TTC549 (cell line): ENCODE measurements around the gene SHC2.
"Not testable (repeated sequence)": the region's sequence is repeated elsewhere in the genome, so short reads cannot be mapped to it uniquely, and the experiment has no call there.

Source experiments
- FAIRE-seq: peaks from 2 replicates; lab custom pipeline; 2012; peaks lifted over from hg19 to GRCh38; lab: Jason Lieb, UNC

Gene SHC2

GRCh38 chr19:469833-470232, 9.0 kb upstream of the SHC2 start:
- FAIRE-seq, result no peak

DNA sequence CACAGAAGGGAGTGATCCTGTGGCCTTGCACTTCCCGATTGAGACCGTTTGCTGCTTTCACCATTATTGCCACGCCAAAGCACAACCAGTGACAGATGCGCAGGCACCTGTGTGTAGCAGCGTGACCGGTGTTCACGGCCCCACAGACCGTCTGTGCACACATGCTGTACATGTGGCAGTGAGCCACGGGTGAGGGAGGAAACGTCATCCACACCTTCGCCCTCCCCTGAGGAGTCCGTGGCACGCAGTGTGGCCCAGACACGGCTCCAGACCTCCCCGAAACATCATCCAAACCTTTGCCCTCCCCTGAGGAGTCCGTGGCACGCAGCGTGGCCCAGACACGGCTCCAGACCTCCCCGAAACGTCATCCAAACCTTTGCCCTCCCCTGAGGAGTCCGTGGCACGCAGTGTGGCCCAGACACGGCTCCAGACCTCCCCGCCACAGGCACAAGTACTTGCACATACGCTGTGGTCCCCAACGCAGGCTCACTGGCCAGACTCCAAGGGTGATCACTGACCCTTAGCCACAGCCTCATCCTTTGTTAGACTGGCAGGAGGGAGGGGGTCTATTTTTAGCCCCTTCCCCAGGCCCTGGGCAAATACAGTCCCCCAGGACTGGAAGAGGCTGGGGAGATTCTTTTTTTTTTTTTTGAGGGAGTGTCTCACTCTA, 7.9 kb upstream of the SHC2 start:
- FAIRE-seq, result no peak

DNA sequence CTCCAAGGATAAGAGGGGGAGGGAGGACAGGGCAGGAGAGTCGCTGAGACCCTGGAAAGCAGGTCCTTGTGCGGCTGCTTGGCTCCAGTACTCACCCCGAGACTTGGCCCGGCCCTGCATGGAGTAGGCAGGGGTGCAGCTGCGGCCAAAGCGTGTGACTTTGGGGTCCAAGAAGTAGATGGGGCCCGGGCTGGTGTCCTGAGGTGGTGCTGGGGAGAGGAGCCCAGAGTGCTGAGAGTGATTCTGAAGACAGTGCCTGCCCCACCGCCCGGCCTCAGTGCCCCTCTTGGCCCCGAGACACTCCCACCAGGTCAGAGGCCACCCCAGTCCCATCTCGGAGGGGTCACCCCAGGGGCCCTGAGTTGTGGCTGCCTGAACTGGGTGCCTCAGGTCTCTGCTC, 6.7 kb upstream of the SHC2 start:
- no peak for FAIRE-seq

DNA sequence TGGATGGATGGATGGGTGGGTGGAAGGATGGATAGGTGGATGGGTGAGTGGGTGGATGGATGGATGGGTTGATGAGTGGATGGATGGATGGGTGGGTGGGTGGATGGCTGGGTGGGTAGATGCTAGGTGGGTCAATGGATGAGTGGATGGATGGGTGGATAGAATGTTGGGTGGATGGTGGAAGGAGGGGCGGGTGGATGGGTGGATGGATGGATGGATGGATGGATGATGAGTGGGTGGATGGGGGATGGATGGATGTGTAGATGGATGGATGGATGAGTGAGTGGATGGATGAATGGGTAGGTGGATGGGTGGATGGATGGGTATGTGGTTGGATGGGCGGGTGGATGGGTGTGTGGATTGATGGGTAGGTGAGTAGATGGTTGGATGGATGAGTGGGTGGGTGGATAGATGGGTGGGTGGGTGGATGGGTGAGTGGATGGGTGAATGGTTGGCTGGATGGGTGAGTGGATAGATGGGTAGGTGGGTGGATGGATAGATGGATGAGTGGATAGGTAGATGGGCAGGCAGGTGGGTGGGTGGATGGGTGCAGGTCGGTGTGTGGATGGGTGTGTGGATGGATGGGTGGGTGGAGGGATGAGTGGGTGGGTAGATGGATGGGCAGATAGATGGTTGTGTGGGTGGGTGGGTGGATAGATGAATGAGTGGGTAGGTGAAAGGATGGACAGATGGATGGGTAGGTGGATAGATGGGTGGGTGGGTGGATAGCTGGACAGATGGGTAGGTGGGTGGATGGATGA, 4.4 kb upstream of the SHC2 start:
- FAIRE-seq, result no peak

- FAIRE-seq, result no peak
Measured at GRCh38 chr19:464208-464545, 3.3 kb upstream of the SHC2 start.

DNA sequence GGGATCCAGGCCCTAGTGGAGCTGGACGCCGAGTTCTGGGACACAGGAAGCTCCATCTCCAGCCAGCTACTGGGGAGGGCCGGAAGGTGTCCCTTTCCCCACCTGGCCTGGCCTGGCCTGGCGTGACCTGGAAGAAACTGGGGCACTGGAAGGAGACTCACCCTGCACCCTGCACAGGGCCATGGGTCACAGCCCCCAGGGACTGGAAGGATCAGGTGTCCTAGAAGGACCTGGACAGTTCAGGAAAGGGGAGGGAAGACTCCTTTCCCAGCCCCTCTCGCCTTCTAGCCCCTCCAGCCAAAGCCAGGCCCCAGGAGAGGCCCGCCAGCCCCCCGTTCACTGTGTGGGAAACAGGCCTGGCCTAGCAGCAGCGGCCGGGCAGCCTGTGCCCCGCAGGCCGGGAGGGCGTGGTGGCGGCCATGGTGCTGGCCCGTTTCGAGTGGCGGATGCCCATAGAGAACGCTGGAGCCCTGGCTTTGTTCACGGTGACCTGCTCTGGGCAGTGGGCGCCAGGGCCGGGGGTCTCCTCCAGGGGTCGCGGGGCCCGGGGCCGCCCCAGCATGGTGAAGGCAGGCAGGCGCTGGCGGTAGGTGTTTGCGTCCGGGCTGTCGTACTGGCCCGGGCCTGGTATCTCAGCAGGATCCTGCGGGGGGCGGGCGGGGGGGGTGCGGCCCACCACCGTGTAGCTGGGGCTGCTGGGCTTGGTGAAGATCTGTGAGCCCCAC, 2.8 kb upstream of the SHC2 start:
- no peak for FAIRE-seq

DNA sequence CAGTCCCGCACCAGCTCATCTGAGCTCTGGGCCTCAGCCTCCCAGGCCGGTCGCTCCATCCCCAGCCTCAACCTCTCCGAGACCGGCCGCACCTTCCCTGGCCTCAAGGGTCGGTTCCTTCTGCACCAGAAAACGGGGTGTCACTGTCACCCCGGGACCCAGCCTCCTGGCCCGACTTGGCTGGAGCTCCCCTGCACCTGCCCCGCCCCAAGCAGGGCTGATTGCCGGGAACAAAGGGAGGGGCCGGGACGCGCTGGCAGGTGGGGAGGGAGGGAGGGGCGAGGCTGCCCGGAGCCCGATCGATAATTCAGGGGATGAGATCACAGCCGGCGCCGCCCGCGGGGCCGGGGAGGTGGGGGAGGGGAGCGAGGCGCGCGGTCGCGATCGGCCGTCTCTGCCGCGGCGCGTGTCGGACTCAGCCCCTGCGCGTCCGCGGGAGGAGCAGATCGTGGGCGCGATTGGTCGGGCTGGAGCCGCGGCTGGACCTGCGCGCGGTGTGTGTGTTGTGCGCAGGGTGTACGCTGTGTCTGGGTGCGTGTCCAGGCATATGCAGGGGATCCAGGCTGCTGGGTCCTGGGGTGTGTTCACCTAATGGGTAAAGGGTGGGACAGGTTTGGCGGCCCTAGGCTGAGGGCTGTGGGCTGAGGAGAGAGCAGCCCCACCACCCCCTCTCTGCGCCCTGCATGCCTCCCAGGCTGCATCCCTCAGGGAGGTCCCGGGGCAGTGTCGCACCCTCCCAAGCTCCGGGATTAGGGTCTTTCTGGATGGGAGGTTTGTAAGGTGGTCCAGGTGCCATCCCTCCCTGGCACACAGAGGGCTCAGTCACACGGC, 1.1 kb upstream of the SHC2 start:
- FAIRE-seq, result no peak

DNA sequence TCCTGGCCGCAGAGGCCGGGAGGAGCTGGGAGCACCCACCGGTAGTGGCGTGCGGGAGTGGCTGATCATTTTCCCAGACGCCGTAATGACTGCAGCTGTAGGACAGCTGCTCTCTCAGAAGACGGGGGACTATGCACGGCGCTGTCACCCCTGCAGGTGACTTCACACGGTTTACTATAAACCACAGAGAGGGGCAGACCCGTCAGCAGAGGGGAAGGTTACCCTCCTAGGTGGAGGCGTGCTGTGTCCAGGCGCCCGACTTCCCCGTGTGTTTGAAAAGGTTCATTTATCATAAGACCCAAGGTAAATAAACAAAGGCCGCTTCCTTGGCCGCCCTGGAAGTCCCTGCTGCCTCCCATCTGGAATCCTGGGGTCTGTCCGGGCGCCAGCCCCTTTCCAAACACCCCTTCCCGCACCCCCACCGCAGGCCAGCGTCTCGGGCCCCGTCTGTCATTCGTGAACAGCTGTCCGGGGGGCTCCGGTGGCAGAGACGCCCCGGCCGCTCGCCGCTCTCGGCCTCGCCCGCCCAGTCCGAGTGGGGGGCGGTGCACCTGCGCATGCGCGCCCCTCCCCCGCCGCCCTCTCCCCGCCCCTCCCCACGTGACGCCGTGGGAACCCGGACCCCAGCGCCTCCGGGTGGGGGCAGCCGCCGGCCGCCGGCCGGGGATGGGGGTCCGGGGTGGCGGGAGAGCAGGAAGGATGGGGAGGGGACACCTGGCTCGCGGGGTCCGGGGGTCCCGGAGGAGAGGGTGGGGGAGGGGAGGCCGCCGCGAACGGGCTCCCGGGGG, 915 bp downstream of the SHC2 start:
- FAIRE-seq, result no peak

DNA sequence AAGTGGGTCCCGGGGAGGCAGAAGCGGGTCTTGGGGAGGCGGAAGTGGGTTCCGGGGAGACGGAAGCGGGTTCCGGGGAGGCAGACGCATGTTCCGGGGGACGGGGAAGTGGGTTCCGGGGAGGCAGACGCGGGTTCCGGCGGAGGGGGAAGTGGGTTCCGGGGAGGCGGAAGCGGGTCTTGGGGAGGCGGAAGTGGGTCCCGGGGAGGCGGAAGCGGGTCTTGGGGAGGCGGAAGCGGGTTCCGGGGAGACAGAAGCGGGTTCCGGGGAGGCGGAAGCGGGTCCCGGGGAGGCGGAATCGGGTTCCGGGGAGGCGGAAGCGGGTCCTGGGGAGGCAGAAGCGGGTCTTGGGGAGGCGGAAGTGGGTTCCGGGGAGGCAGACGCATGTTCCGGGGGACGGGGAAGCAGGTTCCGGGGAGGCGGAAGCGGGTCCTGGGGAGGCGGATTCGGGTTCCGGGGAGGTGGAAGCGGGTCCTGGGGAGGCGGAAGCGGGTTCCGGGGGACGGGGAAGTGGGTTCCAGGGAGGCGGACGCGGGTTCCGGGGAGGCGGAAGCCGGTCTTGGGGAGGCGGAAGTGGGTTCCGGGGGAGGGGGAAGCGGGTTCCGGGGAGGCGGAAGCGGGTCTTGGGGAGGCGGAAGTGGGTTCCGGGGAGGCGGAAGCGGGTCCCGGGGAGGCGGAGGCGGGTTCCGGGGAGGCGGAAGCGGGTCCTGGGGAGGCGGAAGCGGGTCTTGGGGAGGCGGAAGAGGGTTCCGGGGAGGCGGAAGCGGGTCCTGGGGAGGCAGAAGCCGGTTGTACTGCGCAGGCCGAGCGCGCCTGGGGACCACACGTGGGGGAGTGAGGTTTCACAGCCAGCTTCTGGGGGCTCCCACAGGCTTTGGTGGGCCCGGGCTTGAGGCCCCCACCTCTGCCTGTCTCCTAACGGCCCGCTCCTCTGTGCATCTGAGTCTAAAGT, 2.5 kb downstream of the SHC2 start:
- FAIRE-seq, result no peak

- no peak for FAIRE-seq
Measured at GRCh38 chr19:457636-458035, 3.2 kb downstream of the SHC2 start.

DNA sequence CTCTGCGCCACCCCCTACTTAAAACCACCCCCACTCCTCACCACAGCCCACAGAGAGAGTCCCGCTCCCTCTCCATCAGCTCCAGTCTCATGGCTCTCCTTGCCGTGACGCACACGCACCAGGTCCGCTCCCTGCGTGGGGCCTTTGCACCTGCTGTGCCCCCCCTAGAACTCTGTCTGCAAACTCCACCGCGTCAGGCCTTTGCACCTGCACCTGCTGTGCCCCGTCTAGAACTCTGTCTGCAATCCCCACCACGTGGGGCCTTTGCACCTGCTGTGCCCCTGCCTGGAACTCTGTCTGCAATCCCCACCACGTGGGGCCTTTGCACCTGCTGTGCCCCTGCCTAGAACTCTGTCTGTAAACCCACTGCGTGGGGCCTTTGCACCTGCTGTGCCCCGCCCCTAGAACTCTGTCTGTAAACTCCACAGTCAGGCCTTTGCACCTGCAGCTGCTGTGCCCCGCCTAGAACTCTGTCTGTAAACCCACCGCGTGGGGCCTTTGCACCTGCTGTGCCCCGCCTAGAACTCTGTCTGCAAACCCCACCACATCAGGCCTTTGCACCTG, 4.2 kb downstream of the SHC2 start:
- no peak for FAIRE-seq

DNA sequence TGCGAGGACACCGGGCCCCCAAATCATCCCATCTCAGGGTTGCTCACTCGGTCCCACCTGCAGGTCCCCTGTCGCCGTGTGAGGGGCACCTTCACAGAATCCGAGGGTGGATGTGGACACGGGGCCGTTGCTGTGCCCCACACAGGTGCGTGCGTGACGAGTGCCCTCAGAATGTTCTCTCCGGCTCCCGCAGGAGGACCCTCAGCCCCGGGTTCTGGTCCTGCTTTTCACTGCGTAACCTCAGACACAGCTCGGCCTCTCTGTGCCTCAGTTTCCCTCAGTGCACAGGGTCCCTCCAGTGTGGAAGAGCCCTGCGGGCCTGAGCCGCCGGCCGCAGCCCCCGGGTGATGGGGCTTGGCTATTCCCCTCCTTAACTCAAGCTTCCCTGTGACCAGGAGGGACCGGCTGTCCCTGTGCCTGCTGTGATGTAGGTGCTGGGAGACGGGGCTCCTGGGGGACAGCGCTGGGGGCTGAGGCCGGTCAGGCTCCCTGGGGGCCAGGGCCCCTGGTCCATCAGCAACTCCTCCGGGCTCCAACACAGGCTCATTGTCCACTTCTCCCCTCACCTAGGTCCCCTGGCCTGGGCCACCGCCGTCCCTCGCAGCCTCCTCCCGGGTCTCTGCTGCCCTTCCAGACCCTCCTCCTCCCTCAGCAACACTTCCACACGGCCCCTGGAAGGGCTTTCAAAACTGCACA, 4.8 kb downstream of the SHC2 start:
- no peak for FAIRE-seq

GRCh38 chr19:455031-455705, 5.7 kb downstream of the SHC2 start:
- FAIRE-seq, result no peak

GRCh38 chr19:453606-454005, 7.2 kb downstream of the SHC2 start:
- no peak for FAIRE-seq

DNA sequence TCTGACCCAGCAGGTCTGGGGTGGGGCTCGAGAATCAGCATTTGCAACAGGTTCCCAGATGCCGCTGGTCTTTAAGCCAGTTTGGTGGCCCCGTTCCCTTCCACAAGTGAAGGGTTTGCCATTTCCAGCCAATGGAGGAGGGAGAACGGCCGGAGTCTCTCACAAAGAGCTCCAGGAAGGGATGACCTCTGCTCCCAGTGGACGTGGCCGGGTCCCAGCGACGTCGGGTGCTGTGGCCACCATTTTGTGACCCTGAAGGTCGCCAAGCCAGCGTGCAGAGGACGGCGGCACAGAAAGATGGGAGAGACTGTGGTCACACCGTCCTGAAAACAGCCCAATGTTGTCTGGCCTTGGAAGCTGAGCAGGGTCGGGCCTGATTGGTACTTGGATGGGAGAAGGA, 8.0 kb downstream of the SHC2 start:
- FAIRE-seq, result no peak

- not testable (repeated sequence) for FAIRE-seq
Measured at GRCh38 chr19:450912-451481, 9.8 kb downstream of the SHC2 start.

GRCh38 chr19:449916-450315, 10.9 kb downstream of the SHC2 start:
- no peak for FAIRE-seq

- FAIRE-seq, result no peak
Measured at GRCh38 chr19:447816-448560, 12.8 kb downstream of the SHC2 start.
